ENCODE data around the gene CASZ1.

The CASZ1 gene

DNA sequence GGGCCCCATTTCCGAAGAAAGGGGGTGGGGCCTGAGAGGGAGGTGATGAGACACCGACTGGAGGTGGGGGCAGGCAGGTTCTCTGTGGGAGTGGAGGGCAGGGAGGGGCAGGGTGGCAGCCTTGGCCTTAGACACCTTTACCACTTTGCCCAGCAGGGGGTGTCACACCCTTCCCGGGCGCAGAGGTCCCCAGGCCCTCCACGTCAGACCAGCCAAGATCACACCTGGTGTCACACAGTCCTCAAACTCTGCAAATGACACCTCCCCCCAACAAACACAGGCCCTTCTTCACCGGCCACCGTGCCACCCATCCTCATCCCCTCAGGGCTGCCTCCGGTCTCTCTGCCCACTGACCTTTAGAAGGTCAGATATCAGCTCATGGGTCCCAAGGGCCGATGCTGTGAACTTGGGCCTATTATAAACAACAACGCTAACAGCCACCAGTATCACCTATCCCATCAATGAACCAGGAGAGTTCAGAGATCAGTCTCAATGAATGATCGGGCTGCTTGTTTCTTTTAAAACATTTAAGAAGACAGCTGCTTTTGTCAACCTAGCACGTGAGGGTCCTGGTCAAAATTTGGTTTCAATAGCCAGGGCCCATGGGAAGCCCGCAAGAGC is 103.9 kb downstream of the CASZ1 start:
- peak; percentile 19 to 60 for DNase-seq (ENCODE audit: extremely low read depth in 1 of 2, low read depth in 1 of 2)

GRCh38 chr1:10691740-10692125 is 104.7 kb downstream of the CASZ1 start:
- no peak for DNase-seq (ENCODE audit: extremely low read depth in 1 of 2, low read depth in 1 of 2)

DNA sequence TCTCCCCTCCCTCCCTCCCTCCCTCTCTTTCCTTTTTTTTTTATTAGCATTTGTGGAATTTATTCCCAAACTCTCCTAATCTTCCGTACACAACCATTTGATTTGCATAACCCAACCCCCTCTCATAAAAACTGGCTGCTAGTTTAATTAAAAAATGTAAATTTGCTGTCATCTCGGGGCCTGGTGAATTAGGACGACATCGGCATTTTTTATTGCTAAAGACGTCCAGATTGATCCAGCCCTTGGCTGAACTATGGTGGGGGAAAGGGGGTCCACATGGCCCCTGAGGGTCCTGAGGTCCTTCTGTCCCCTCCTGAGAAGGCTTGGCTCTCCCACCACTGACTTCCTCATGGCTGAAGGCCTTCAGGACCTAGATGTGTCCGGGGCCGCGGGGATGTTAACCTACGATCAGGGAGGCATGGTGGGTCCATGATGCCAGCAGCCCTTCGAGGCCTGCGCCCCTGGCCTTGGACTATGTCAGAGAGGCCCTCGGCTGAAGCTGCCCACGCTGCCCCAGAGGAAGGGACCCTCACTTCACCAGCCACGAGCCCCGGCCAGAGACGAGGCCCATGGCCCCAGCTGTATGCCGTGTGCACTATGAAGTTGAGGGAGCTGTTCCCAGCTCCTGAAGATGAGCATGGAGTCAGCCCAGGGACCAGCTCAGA is 105.2 kb downstream of the CASZ1 start:
- DNase-seq (ENCODE audit: extremely low read depth in 1 of 2, low read depth in 1 of 2): no peak

GRCh38 chr1:10690484-10690883 is 106.0 kb downstream of the CASZ1 start:
- DNase-seq (ENCODE audit: extremely low read depth in 1 of 2, low read depth in 1 of 2): no peak

- DNase-seq (ENCODE audit: extremely low read depth in 1 of 2, low read depth in 1 of 2): no peak
Observed at GRCh38 chr1:10688409-10688786, 108.0 kb downstream of the CASZ1 start.

DNA sequence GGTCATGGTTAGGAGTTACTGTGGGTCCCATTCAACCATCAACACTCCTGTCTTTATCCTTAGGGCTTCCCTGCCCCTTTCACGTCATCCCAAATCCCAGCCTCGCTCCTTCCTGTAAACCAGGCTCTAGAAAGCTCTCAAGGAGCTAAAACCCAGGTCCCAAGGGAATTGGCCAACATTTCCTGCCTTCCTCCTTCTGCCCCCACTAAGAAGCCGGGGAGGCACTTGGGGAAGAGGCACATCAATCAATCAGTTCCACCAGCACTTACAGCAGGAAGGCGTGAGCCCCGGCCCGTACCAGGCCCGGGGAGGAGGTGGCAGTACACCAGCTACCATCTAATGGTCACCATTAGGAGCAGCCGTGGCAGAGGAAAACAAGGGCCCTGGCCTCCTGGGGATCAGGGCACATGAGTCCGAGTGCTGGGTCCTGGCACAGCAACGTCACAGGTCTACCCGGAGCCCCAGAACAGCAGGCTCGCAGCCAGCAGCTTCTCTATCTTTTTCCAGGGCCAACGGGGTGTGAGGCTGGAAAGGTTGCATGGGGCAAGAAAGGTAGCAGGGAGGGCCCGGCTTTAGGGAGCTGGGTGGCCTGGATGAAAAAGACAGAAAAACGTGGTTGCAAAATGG is 108.6 kb downstream of the CASZ1 start:
- DNase-seq (ENCODE audit: extremely low read depth in 1 of 2, low read depth in 1 of 2): no peak

DNA sequence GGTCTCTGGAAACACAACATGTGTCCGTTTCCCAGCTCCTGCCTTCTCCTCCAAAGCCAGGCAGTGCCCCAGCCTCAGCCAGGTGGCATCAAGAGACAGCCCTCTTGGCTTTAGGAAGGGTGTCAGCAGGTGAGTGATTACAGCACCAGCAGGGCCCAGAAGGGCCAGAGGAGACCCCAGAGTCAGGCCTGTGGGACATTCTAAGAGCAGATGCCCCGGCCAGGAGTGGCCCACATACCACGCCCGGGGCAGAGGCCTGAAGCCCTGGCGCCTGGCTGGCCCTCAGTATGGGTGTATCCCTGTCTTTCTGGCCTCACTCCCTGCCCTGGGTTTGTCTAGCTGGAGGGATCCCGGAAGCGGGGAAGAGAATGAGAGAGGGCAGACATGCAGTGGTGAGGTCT is 109.2 kb downstream of the CASZ1 start:
- no peak for DNase-seq (ENCODE audit: extremely low read depth in 1 of 2, low read depth in 1 of 2)

- DNase-seq (ENCODE audit: extremely low read depth in 1 of 2, low read depth in 1 of 2): no peak
Observed at GRCh38 chr1:10686404-10687040, 109.9 kb downstream of the CASZ1 start.

DNA sequence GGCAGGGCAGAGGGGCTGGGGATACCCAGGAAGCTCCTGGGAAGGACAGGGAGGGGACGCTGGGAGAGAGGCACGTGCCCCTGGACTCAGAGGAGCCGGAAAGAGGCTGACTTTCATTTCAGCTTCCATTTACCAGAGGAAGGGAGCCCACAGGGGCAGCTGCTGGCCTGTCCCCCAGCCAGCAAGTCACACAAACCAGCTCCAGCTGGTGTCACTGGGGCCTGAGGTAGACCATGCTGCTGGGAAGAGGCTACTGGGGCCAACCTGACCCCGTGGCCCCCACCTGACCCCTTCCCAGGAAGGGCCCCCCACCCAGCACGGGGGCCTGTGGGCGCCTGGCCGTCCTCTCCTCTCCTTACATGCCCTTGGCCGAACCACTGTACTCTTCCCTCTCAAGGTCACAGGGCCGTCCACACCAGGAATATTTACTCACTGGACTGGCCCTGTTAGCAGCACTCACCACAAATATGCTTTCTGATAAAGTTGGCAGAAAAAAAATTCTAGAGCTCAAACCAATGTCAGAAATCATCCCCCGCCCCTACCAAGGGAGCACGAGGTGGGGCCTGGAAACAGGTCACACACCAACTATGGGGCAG is 110.5 kb downstream of the CASZ1 start:
- DNase-seq (ENCODE audit: extremely low read depth in 1 of 2, low read depth in 1 of 2): no peak

DNA sequence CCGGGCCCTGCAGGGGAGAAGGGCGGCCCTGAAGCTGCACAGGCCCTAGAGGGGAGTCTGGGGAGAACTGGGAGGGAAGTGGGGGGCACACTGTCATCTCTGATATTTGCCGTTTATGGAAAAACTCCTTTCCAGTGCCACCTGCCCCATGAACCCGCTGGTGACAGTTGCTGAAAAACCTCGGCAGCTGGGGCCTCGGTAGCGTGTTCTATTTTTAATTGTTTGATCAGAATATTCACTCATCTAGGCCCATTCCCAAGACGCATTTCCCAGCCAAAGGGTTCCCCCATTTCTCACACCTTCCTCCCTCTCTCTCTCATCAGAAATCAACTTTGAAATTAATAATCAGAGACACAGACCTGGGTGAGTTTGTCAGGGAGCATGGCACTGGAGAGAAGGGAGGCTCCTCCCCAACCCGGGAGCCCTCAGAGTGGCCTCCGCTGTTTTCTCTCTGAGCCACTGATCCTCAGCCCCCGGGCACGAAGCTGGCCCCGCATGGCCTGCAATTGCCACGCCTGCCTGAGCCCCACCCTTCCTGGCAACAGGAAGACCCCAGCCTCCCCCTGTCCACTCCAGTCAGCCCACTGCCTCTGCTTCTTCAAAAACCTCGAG is 111.1 kb downstream of the CASZ1 start:
- DNase-seq (ENCODE audit: extremely low read depth in 1 of 2, low read depth in 1 of 2): no peak

GRCh38 chr1:10684221-10684620 is 112.2 kb downstream of the CASZ1 start:
- no peak for DNase-seq (ENCODE audit: extremely low read depth in 1 of 2, low read depth in 1 of 2)

DNA sequence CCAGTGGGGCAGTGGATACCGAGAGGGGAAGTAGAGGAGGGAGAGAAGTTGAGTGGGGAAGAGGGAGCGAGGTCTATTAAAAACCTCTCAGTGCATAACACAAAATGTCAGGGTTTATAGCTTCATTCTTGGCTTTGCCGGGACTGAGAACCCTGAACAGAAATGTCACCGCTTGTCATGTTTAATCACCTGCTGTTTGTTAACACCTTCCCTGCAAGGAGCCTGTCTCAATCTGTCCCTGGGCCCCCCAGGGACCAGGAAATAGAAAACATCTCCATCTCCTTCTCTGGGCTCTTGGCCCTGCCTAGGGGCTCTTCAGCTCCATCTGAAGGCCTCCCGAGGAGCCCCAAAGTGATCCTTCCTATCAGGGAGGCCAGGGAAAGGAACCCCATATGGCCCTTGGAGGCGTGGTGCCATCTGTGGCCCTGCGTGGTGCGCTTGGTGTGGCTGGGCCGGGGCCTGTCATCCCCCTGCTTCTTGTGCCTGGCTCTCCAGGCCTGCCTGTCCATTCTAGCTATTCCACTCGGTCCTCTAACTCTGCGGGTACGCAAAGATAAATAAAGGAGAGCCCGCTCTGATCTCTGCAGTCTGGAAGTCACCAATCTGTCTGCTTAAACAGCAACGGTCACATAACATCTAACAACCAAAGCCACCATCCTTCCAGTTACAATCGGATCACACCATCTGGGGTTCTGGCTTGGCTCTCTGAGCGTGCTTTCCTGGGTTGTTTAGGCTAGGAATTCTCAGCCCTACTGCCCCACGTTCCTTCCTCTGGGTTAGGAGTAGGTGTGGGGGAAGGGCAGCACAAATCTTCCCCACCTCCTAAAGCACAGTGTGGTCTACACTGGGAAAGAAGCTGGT is 113.8 kb downstream of the CASZ1 start:
- DNase-seq (ENCODE audit: extremely low read depth in 1 of 2, low read depth in 1 of 2): no peak

DNA sequence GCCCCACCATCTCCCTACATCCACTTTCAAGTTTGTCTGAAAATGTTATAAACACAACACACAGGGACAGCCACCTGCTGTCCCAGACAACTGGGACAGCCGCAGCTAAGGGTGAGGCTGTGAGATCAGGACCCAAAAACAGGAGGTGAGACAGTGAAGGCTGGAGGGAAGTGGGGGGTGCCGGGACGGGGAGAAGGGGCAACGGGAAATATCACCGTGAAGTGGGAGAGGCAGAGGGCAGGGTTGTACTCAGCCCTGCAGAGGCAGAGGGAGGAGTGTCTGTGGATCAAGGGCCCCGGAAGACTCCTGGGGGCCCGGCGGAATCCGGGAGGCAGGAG is 114.4 kb downstream of the CASZ1 start:
- DNase-seq (ENCODE audit: extremely low read depth in 1 of 2, low read depth in 1 of 2): no peak

GRCh38 chr1:10681296-10682107 is 114.9 kb downstream of the CASZ1 start:
- no peak for DNase-seq (ENCODE audit: extremely low read depth in 1 of 2, low read depth in 1 of 2)

DNA sequence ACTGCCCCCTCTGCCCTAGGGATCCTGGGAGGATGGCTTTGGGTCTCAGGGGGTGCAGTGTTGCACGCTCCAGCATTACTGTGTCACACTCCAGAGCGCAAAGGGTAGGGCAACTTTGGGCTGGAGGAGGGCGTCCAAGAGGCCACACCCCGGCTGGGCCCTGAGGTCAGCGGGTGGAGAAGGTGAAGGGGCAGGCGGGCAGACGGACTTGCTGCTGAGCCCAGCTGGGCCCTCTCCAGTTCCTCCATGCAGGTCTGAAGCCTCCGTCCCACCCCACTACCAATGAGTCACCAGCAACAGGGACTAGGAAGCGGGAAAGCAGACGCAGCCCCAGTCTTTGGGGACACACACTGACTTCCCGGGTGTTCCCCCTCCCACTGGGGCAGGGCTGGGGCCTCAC is 116.0 kb downstream of the CASZ1 start:
- no peak for DNase-seq (ENCODE audit: extremely low read depth in 1 of 2, low read depth in 1 of 2)

- DNase-seq (ENCODE audit: extremely low read depth in 1 of 2, low read depth in 1 of 2): no peak
Observed at GRCh38 chr1:10679496-10680220, 116.8 kb downstream of the CASZ1 start.

GRCh38 chr1:10678852-10679251 is 117.6 kb downstream of the CASZ1 start:
- no peak for DNase-seq (ENCODE audit: extremely low read depth in 1 of 2, low read depth in 1 of 2)

GRCh38 chr1:10678402-10678801 is 118.0 kb downstream of the CASZ1 start:
- no peak for DNase-seq (ENCODE audit: extremely low read depth in 1 of 2, low read depth in 1 of 2)

Data from activated CD8-positive, alpha-beta memory T cell treated with anti-CD3 and anti-CD28 coated beads for 1 hour (primary cell).